Keratinocyte (primary cell): Measurements from ENCODE around the gene KIFC3. TPM values are rescaled to one million over a fixed set of nuclear protein-coding genes. Genes with fewer than 3 reads are reported as not detected.

Source experiments
- DNase-seq: peaks from one replicate; pipeline ENCODE4 v3.0.0-alpha.2; 2011; ENCODE audit warnings: low read depth, missing footprints, low spot score
- FAIRE-seq: peaks from 2 replicates; lab custom pipeline; 2011; peaks lifted over from hg19 to GRCh38; lab: Jason Lieb, UNC
- H2AFZ ChIP-seq: 2 replicates; pipeline ENCODE4 v1.6.0; 2012; ENCODE audit warnings: low read length, control low read depth, inconsistent platforms; ENCODE audit not compliant: control insufficient read depth
- H3K27ac ChIP-seq: 2 replicates; pipeline ENCODE4 v1.5.1; 2011; ENCODE audit warnings: low read length; ENCODE audit not compliant: control insufficient read depth, insufficient read depth
- H3K27me3 ChIP-seq: 3 replicates; pipeline ENCODE4 v1.6.0; 2011; ENCODE audit warnings: low read length; ENCODE audit not compliant: control insufficient read depth, insufficient read depth; ENCODE audit errors: extremely low read depth
- H3K36me3 ChIP-seq, 2 experiments: 2 replicates in 1 of 2; 3 replicates in 1 of 2; pipeline ENCODE4 v1.5.1; 2011; ENCODE audit warnings: low read length in 2 of 2, mild to moderate bottlenecking in 1 of 2; ENCODE audit not compliant: control insufficient read depth in 2 of 2, insufficient read depth in 2 of 2; ENCODE audit errors: extremely low read depth in 1 of 2
- H3K4me1 ChIP-seq: 3 replicates; pipeline ENCODE4 v1.5.1; 2011; ENCODE audit warnings: low read length; ENCODE audit not compliant: control insufficient read depth, insufficient read depth; ENCODE audit errors: extremely low read depth
- H3K4me2 ChIP-seq: 3 replicates; pipeline ENCODE4 v1.6.0; 2011; ENCODE audit warnings: low read depth, low read length; ENCODE audit not compliant: control insufficient read depth, insufficient read depth; ENCODE audit errors: extremely low read depth
- H3K4me3 ChIP-seq, 3 experiments: fragments of 200-600 bp in 1 of 3; sonication (generic) in 1 of 3; 2 replicates in 2 of 3; 3 replicates in 1 of 3; pipeline ENCODE4 v1.5.1; 2011 to 2016; ENCODE audit warnings: low read length in 3 of 3, mild to moderate bottlenecking in 3 of 3, control low read depth in 2 of 3, inconsistent platforms in 1 of 3, low read depth in 1 of 3, mixed read lengths in 1 of 3, mixed run types in 1 of 3, moderate library complexity in 1 of 3; ENCODE audit not compliant: control insufficient read depth in 2 of 3, insufficient read depth in 2 of 3; ENCODE audit errors: extremely low read depth in 1 of 3
- H3K79me2 ChIP-seq: 2 replicates; pipeline ENCODE4 v1.6.0; 2012; ENCODE audit warnings: low read length; ENCODE audit not compliant: control insufficient read depth, insufficient read depth
- H3K9ac ChIP-seq: 3 replicates; pipeline ENCODE4 v1.6.0; 2011; ENCODE audit warnings: low read length; ENCODE audit not compliant: control insufficient read depth, insufficient read depth; ENCODE audit errors: extremely low read depth
- H3K9me1 ChIP-seq: 3 replicates; pipeline ENCODE4 v1.6.0; 2011; ENCODE audit warnings: low read length; ENCODE audit not compliant: control insufficient read depth, insufficient read depth; ENCODE audit errors: extremely low read depth
- H3K9me3 ChIP-seq: 2 replicates; pipeline ENCODE4 v1.5.1; 2012; ENCODE audit warnings: low read depth, low read length; ENCODE audit not compliant: control insufficient read depth
- H4K20me1 ChIP-seq: 3 replicates; pipeline ENCODE4 v1.6.0; 2011; ENCODE audit warnings: low read length; ENCODE audit not compliant: control insufficient read depth, insufficient read depth; ENCODE audit errors: extremely low read depth
- CTCF ChIP-seq, 3 experiments: IDR thresholded peaks in 1 of 3; conservative IDR thresholded peaks in 1 of 3; optimal IDR thresholded peaks in 1 of 3; 2 replicates in 2 of 3; 3 replicates in 1 of 3; pipeline versions ENCODE3 to v1.5.1; 2011; ENCODE audit warnings: low read length in 3 of 3, mild to moderate bottlenecking in 3 of 3, moderate library complexity in 2 of 3, control low read depth in 1 of 3, inconsistent platforms in 1 of 3; ENCODE audit not compliant: insufficient read depth in 2 of 3; ENCODE audit errors: extremely low read depth in 1 of 3
- EZH2 ChIP-seq: IDR thresholded peaks from one replicate; pipeline ENCODE4 v1.6.1; 2012; ENCODE audit warnings: inconsistent platforms, mild to moderate bottlenecking, low read length, moderate library complexity
- dilution Hi-C: fragments of 300-500 bp; cut with MboI; formaldehyde crosslinking; loops from one replicate; pipeline ENCODE4 v1.7.0; 2020; ENCODE audit warnings: low sequenced_read_pairs; ENCODE audit not compliant: extremely low pct_ligation_motif_present
- polyA plus RNA-seq, 5 experiments: library from polyadenylated mRNA; depleted of rRNA in 3 of 5; stranded (reverse) in 3 of 5; stranded (forward) in 1 of 5; unstranded in 1 of 5; fragments of >200 nt; gene quantifications; 1 replicate in 1 of 5; 2 replicates in 3 of 5; 3 replicates in 1 of 5; pipeline versions ENCODE4 v1.2.1 to v1.2.3, GENCODE V29; 2011 to 2012; ENCODE audit warnings: missing spikeins in 2 of 5, low read depth in 1 of 5, low replicate concordance in 1 of 5

The KIFC3 gene
- polyA plus RNA-seq, 1 donor (not counting 4 experiments of a cell fraction or from before 2014, with no cell fraction given), result 22.7 TPM

GRCh38 chr16:57829969-57830360, 27.7 kb upstream of the KIFC3 start:
- Histone ChIP-seq H3K4me3 (no peak overlapping the region), H2AFZ (no peak overlapping the region), H3K36me3 (no peaks in the 10 kb centered on the region), H3K4me1 (peaks cover 5% of the 10 kb centered on the region), H4K20me1 (no peaks in the 10 kb centered on the region), H3K4me2 (no peak overlapping the region), H3K9me3 (no peaks in the 10 kb centered on the region), H3K9me1 (no peaks in the 10 kb centered on the region), H3K9ac (no peak overlapping the region), H3K79me2 (no peaks in the 10 kb centered on the region), H3K27me3 (no peaks in the 10 kb centered on the region), H3K27ac (no peak overlapping the region)
- no peak for FAIRE-seq
- TF ChIP-seq CTCF (optimal IDR thresholded peaks at IDR 0.05 in 1 of 3, IDR thresholded peaks at IDR 0.05 in 1 of 3, conservative IDR thresholded peaks at IDR 0.05 in 1 of 3; ENCODE audit: extremely low read depth in 1 of 3, insufficient read depth in 2 of 3, low read length in 3 of 3), result no peak
- no peak for TF ChIP-seq EZH2
- dilution Hi-C loops, result no loop called here
- no peak for DNase-seq

GRCh38 chr16:57828272-57829161, 26.2 kb upstream of the KIFC3 start:
- Histone ChIP-seq H3K27me3 (no peaks in the 10 kb centered on the region), H3K9me3 (no peaks in the 10 kb centered on the region), H3K79me2 (no peaks in the 10 kb centered on the region), H4K20me1 (no peaks in the 10 kb centered on the region), H3K9me1 (no peaks in the 10 kb centered on the region), H3K27ac (no peak overlapping the region), H3K4me1 (peaks cover 5% of the 10 kb centered on the region), H2AFZ (no peak overlapping the region), H3K36me3 (no peaks in the 10 kb centered on the region), H3K9ac (no peak overlapping the region), H3K4me3 (no peak overlapping the region), H3K4me2 (no peak overlapping the region)
- dilution Hi-C loops, result no loop called here
- DNase-seq (no peak), FAIRE-seq (no peak)
- TF ChIP-seq EZH2 (no peak), CTCF (optimal IDR thresholded peaks at IDR 0.05 in 1 of 3, IDR thresholded peaks at IDR 0.05 in 1 of 3, conservative IDR thresholded peaks at IDR 0.05 in 1 of 3; ENCODE audit: extremely low read depth in 1 of 3, insufficient read depth in 2 of 3, low read length in 3 of 3) (peak; percentile 2 to 14 (median 7))
